Upper lobe of left lung (tissue), 6 donors: ENCODE data around the gene TOX2. TPM values are rescaled to one million over a fixed set of nuclear protein-coding genes. Genes with fewer than 3 reads are reported as not detected.

Source experiments
- ATAC-seq, 2 donors: fragments of 200-7000 bp; cut with Tn5 transposase; one replicate each; pipeline ENCODE4 v1.9.1; 2022; ENCODE audit warnings: mild to moderate bottlenecking in 2 of 2, moderate library complexity in 2 of 2; ENCODE audit not compliant: low FRiP score in 2 of 2
- DNase-seq, 2 donors: peaks; one replicate each; pipeline ENCODE4 v3.0.0-alpha.2; 2019 to 2020
- H3K27ac ChIP-seq, 4 donors: fragments of 200-600 bp; sonication (generic); one replicate each; pipeline ENCODE4 v1.5.1; 2016 to 2019
- H3K27me3 ChIP-seq, 4 donors: fragments of 200-600 bp; sonication (generic); one replicate each; pipeline ENCODE4 v1.5.1; 2017 to 2019
- H3K36me3 ChIP-seq, 4 donors: fragments of 200-600 bp; sonication (generic); one replicate each; pipeline ENCODE4 v1.5.1; 2016 to 2019
- H3K4me1 ChIP-seq, 4 donors: fragments of 200-600 bp; sonication (generic); one replicate each; pipeline ENCODE4 v1.5.1; 2018 to 2019
- H3K4me3 ChIP-seq, 4 donors: fragments of 200-600 bp; sonication (generic); one replicate each; pipeline ENCODE4 v1.5.1; 2017 to 2019; ENCODE audit warnings: mild to moderate bottlenecking in 2 of 4, moderate library complexity in 1 of 4
- H3K9me3 ChIP-seq, 4 donors: fragments of 200-600 bp; sonication (generic); one replicate each; pipeline ENCODE4 v1.5.1; 2018 to 2019
- EP300 ChIP-seq, 4 donors: sonication (generic); formaldehyde crosslinking; IDR thresholded peaks; one replicate each; pipeline ENCODE4 v1.5.1; 2017; ENCODE audit warnings: antibody characterized with exemption in 4 of 4, control low read depth in 2 of 4
- POLR2A ChIP-seq, 4 donors: fragments of 450-650 bp; IDR thresholded peaks; one replicate each; pipeline ENCODE4 v1.5.1; 2016 to 2017; ENCODE audit warnings: antibody characterized with exemption in 4 of 4, mild to moderate bottlenecking in 2 of 4
- POLR2AphosphoS5 ChIP-seq, 2 donors: sonication (generic); formaldehyde crosslinking; IDR thresholded peaks; one replicate each; pipeline ENCODE4 v1.5.1; 2017; ENCODE audit warnings: antibody characterized with exemption in 2 of 2
- WGBS, 2 donors: methylation state at CpG; one replicate each; pipeline ENCODE4 v1.1.5; 2017 to 2018; 5-methylcytosine and 5-hydroxymethylcytosine counted together
- total RNA-seq, 6 donors: library from RNA; depleted of rRNA in 4 of 6; stranded (reverse); fragments of >200 nt in 4 of 6; gene quantifications; one replicate each; pipeline versions ENCODE4 v1.1.0 to v1.2.1, GENCODE V29; 2016 to 2021
- TF ChIP-seq, protein P1 (sequence below), 6 experiments: fragments of 450-650 bp in 4 of 6; fragments of 200-600 bp in 2 of 6; sonication (generic) in 2 of 6; IDR thresholded peaks; one replicate each; pipeline ENCODE4 v1.5.1; 2016 to 2019; ENCODE audit warnings: antibody characterized with exemption in 6 of 6
- donor health status: DM: no; HTN: no; CAD: no; lungs with moderate emphysema.
- donor health status: DM: no; HTN: yes; CAD: no; lungs with severe emphysema.

The TOX2 gene
- total RNA-seq, 6 donors from 2014 or later, result 7.2 to 29.3 (median 23.7) TPM

DNA sequence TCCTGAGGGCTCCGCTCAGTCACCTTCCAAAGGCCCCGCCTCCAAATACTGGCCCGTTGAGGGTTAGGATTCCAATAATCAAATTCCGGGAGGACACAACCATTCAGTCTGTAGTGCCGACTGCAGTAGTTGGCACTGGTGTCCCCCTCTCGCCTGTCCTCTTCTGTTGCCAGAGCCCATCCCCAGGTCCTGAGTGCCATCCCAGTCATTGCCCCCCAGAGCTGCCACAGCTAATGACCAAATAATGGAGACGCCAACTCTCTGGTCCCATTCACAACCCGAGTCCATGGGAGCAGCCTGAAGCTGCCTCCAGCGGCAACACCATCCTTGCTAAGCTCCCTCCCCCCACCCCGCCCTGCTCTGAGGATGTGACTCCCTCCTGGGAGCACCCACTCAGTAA lies 156.4 kb downstream of the TOX2 start:
- ATAC-seq (no peak), DNase-seq (no peak)
- Histone ChIP-seq H3K27ac (no peak overlapping the region), H3K4me3 (no peak overlapping the region), H3K9me3 (no peaks in the 10 kb centered on the region), H3K27me3 (no peaks in the 10 kb centered on the region), H3K36me3 (peaks cover 0 to 23% (median 5%) of the 10 kb centered on the region in 4 donors), H3K4me1 (peaks cover 3 to 21% (median 7%) of the 10 kb centered on the region in 4 donors)
- 74 to 92% methylated on average over 4 to 10 of the region's 10 CpGs for WGBS, 2 donors
- no peak for TF ChIP-seq EP300 (IDR thresholded peaks at IDR 0.05)
- TF ChIP-seq POLR2A (IDR thresholded peaks at IDR 0.05), result no peak
- no peak for TF ChIP-seq POLR2AphosphoS5 (IDR thresholded peaks at IDR 0.05)
- TF ChIP-seq, protein P1, sequence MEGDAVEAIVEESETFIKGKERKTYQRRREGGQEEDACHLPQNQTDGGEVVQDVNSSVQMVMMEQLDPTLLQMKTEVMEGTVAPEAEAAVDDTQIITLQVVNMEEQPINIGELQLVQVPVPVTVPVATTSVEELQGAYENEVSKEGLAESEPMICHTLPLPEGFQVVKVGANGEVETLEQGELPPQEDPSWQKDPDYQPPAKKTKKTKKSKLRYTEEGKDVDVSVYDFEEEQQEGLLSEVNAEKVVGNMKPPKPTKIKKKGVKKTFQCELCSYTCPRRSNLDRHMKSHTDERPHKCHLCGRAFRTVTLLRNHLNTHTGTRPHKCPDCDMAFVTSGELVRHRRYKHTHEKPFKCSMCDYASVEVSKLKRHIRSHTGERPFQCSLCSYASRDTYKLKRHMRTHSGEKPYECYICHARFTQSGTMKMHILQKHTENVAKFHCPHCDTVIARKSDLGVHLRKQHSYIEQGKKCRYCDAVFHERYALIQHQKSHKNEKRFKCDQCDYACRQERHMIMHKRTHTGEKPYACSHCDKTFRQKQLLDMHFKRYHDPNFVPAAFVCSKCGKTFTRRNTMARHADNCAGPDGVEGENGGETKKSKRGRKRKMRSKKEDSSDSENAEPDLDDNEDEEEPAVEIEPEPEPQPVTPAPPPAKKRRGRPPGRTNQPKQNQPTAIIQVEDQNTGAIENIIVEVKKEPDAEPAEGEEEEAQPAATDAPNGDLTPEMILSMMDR (IDR thresholded peaks at IDR 0.05), result no peak

DNA sequence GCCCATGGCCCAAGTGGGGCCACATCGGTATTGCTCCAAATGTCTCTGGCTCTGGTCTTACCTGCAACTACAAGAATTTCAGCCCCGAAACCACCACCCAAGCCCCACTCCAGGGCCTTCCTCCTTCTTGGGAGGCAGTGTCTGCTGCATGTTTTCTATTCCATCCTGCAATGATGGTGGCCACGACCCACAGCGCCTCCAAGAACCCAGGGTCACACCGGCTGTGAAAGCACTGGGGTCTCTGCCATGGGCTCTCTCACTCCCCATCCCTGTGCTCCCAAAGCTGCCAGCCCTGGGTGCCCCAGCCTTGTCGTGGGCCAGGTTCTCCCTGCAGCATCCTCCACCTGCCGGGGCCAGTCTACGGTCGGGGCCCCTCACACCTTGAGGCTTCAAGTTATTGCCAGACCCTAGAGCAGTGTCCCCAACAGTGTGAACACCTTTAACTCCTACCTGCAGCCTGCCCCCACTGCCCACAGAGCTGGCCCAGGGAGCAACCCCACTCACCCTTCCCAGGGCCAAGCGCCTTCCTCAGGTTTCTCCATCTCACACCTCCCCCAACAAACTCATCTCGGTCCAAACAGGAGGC lies 157.0 kb downstream of the TOX2 start:
- Histone ChIP-seq H3K4me1 (peaks cover 3 to 21% (median 7%) of the 10 kb centered on the region in 4 donors), H3K27ac (no peak overlapping the region), H3K4me3 (no peak overlapping the region), H3K27me3 (no peaks in the 10 kb centered on the region), H3K36me3 (peaks cover 0 to 17% (median 3%) of the 10 kb centered on the region in 4 donors), H3K9me3 (no peaks in the 10 kb centered on the region)
- ATAC-seq (no peak), DNase-seq (no peak)
- TF ChIP-seq POLR2A (IDR thresholded peaks at IDR 0.05) (no peak), POLR2AphosphoS5 (IDR thresholded peaks at IDR 0.05) (no peak), EP300 (IDR thresholded peaks at IDR 0.05) (no peak)
- TF ChIP-seq, protein P1 (IDR thresholded peaks at IDR 0.05), result no peak
- WGBS, 2 donors, result 88 to 91% methylated on average over 8 to 11 of the region's 11 CpGs

DNA sequence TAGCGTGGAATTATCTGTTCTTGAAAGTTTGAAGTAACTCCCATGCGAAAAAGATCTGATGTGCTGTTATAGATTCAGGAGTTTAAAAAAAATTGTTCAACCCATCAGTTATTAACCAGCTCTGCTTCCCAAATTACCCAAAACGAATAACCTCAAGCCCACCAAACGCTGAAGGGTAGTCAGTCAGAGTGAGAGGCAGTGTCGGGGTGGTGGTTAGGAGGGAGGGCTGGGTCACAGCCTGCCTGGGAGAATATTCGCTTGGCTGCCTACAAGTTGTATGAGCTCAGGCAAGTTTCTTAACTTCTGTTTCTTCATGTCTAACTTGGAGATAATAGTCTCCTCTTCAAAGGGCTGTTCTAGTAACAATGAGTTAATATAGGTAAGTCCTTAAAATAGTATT lies 157.7 kb downstream of the TOX2 start:
- no peak for ATAC-seq
- Histone ChIP-seq H3K27ac (no peak overlapping the region), H3K9me3 (no peaks in the 10 kb centered on the region), H3K4me3 (no peak overlapping the region), H3K27me3 (no peaks in the 10 kb centered on the region), H3K36me3 (peaks cover 0 to 9% (median 2%) of the 10 kb centered on the region in 4 donors), H3K4me1 (peaks cover 3 to 21% (median 7%) of the 10 kb centered on the region in 4 donors)
- TF ChIP-seq POLR2A (IDR thresholded peaks at IDR 0.05), result no peak
- TF ChIP-seq, protein P1 (IDR thresholded peaks at IDR 0.05), result no peak
- TF ChIP-seq EP300 (IDR thresholded peaks at IDR 0.05), result no peak
- no peak for TF ChIP-seq POLR2AphosphoS5 (IDR thresholded peaks at IDR 0.05)
- DNase-seq, result no peak
- 60 to 66% methylated on average over 6 of the region's 6 CpGs for WGBS, 2 donors

DNA sequence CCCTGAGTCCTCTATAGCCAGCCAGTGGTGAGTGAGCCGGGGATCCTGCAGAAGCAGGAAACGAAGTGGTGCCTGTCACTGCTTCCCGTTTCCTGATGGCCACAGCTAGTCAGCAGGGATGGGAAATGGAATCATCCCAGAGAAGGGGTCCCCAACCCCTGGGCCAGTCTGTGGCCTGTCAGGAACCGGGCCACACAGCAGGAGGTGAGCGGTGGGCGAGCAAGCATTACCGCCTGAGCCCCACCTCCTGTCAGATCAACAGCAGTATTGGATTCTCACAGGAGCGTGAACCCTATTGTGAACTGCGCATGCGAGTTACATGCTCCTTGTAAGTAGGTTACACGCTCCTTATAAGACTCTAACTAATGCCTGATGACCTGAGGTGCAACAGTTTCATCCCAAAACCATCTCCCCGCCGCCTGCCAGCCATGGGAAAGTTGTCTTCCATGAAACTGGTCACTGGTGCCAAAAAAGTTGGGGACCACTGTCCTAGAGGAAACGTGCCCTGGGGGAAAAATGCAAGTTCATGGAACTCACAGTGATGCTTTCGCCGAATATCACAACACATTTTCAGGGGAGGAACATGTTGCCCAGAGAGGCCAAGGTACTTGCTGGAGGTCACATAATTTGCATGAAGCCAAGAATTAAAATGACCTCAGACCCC lies 158.5 kb downstream of the TOX2 start:
- Histone ChIP-seq H3K27ac (no peak overlapping the region), H3K27me3 (no peaks in the 10 kb centered on the region), H3K9me3 (no peaks in the 10 kb centered on the region), H3K36me3 (peaks cover 0 to 9% (median 2%) of the 10 kb centered on the region in 4 donors), H3K4me1 (peaks cover 3 to 21% (median 7%) of the 10 kb centered on the region in 4 donors), H3K4me3 (no peak overlapping the region)
- 71 to 81% methylated on average over 15 to 16 of the region's 16 CpGs for WGBS, 2 donors
- ATAC-seq (no peak), DNase-seq (no peak)
- TF ChIP-seq EP300 (IDR thresholded peaks at IDR 0.05), result no peak
- TF ChIP-seq, protein P1 (IDR thresholded peaks at IDR 0.05), result no peak
- TF ChIP-seq POLR2AphosphoS5 (IDR thresholded peaks at IDR 0.05), result no peak
- TF ChIP-seq POLR2A (IDR thresholded peaks at IDR 0.05), result no peak
